K562 (cell line): ENCODE measurements around the gene USP10. TPM values are rescaled to one million over a fixed set of nuclear protein-coding genes. Genes with fewer than 3 reads are reported as not detected.

ENCODE experiments used
- CGGBP1 ChIP-seq: fragments of 250-450 bp; sonication (Bioruptor Pico); IDR thresholded peaks from 2 replicates; pipeline ENCODE4 v1.9.0; 2021; ENCODE audit warnings: mild to moderate bottlenecking
- CREB3L1 ChIP-seq: fragments of 450-650 bp; IDR thresholded peaks from 2 replicates; pipeline ENCODE4 v1.6.1; 2014; ENCODE audit warnings: low read depth, mild to moderate bottlenecking, moderate library complexity, borderline replicate concordance
- CTCFL ChIP-seq: IDR thresholded peaks from 2 replicates; pipeline ENCODE4 v1.6.1; 2011; ENCODE audit warnings: borderline replicate concordance, low read depth, mild to moderate bottlenecking, moderate library complexity, low read length; ENCODE audit not compliant: insufficient read depth, poor library complexity, severe bottlenecking
- CXXC5 ChIP-seq: fragments of 250-450 bp; sonication (Bioruptor Pico); IDR thresholded peaks from 2 replicates; pipeline ENCODE4 v1.8.0; 2022; ENCODE audit warnings: inconsistent platforms, mild to moderate bottlenecking, moderate library complexity
- HES1 ChIP-seq: fragments of 450-650 bp; IDR thresholded peaks from 2 replicates; pipeline ENCODE4 v1.6.1; 2016; ENCODE audit warnings: low read depth, mild to moderate bottlenecking, moderate library complexity
- NR2C2 ChIP-seq, 2 experiments: fragments of 200-800 bp in 1 of 2; sonication (Bioruptor generic) in 1 of 2; sonication (generic) in 1 of 2; formaldehyde crosslinking in 1 of 2; IDR thresholded peaks; 2 replicates each; pipeline versions ENCODE4 v1.6.1 to v1.8.0; 2016 to 2022; ENCODE audit warnings: mild to moderate bottlenecking in 1 of 2, missing compliant biosample characterization in 1 of 2, missing genetic modification characterization in 1 of 2, missing genetic modification reagents in 1 of 2
- RBM34 ChIP-seq: fragments of 200-400 bp; formaldehyde crosslinking; IDR thresholded peaks from 2 replicates; pipeline ENCODE4 v1.6.1; 2018; ENCODE audit warnings: low read length, borderline replicate concordance; ENCODE audit not compliant: insufficient read depth
- TRIM24 ChIP-seq, 2 experiments: fragments of 450-650 bp; IDR thresholded peaks; 2 replicates each; pipeline ENCODE4 v1.6.1; 2016
- TRIM28 ChIP-seq: fragments of 450-650 bp; IDR thresholded peaks from 2 replicates; pipeline ENCODE4 v1.6.1; 2017
- VEZF1 ChIP-seq: fragments of 200-800 bp; sonication (Bioruptor generic); IDR thresholded peaks from 2 replicates; pipeline ENCODE4 v1.6.1; 2017; ENCODE audit warnings: missing genetic modification characterization, missing compliant biosample characterization
- ZNF318 ChIP-seq, 2 experiments: fragments of 450-650 bp; IDR thresholded peaks; 2 replicates each; pipeline ENCODE4 v1.6.1; 2016; ENCODE audit warnings: mild to moderate bottlenecking in 2 of 2, borderline replicate concordance in 1 of 2, low read depth in 1 of 2, moderate library complexity in 1 of 2
- polyA plus RNA-seq, 8 experiments: library from polyadenylated mRNA; depleted of rRNA in 4 of 8; stranded (reverse) in 5 of 8; unstranded in 3 of 8; fragments of >200 nt; fragmentation: Nextera tagmentation in 2 of 8; fragmentation: Illumina TruSeq in 1 of 8; extraction: Ambion mirVana in 2 of 8; extraction: Trizol in 1 of 8; gene quantifications; 2 replicates each; pipeline versions ENCODE4 v1.2.1 to v1.2.3, GENCODE V29; 2011 to 2014; ENCODE audit warnings: inconsistent platforms in 1 of 8, missing spikeins in 1 of 8
- total RNA-seq, 7 experiments: library from RNA; depleted of rRNA in 6 of 7; stranded (reverse); fragments of >200 nt in 6 of 7; fragmentation: Illumina TruSeq in 2 of 7; extraction: Trizol in 2 of 7; gene quantifications; 2 replicates each; pipeline versions ENCODE4 v1.2.1 to v1.2.3, GENCODE V29; 2011 to 2021; ENCODE audit warnings: low replicate concordance in 1 of 7

The USP10 gene
- total and polyA plus RNA-seq, 9 of the 15 experiments (the other 6 are each of a cell fraction or from before 2014, with no cell fraction given), result 61.7 to 197 (median 116) TPM

GRCh38 chr16:84699712-84700445 is at the start of gene USP10 (continued):
- TF ChIP-seq ZNF318 (IDR thresholded peaks at IDR 0.05; ENCODE audit: borderline replicate concordance in 1 of 2, low read depth in 1 of 2), result no peak
- TF ChIP-seq CTCFL, result no peak
- TF ChIP-seq CGGBP1, result no peak
- TF ChIP-seq TRIM28, result no peak
- TF ChIP-seq TRIM24 (IDR thresholded peaks at IDR 0.05), result no peak
- TF ChIP-seq HES1, result no peak
- peak; percentile 67; the same call in 1 of the 2 replicates for TF ChIP-seq CREB3L1
- peak; percentile 67 for TF ChIP-seq VEZF1 (CRISPR knock-in tag)
- no peak for TF ChIP-seq RBM34
- TF ChIP-seq CXXC5 (CRISPR knock-in tag), result peak; percentile 78
- TF ChIP-seq NR2C2 (CRISPR knock-in tag; IDR thresholded peaks at IDR 0.05), result no peak
- peak; percentile 55 for TF ChIP-seq NR2C2 (tag; IDR thresholded peaks at IDR 0.05)
